ENCODE results near the gene KLRC1.
"Not testable (repeated sequence)": the region's sequence is repeated elsewhere in the genome, so short reads cannot be mapped to it uniquely, and the experiment has no call there.

The KLRC1 gene

DNA sequence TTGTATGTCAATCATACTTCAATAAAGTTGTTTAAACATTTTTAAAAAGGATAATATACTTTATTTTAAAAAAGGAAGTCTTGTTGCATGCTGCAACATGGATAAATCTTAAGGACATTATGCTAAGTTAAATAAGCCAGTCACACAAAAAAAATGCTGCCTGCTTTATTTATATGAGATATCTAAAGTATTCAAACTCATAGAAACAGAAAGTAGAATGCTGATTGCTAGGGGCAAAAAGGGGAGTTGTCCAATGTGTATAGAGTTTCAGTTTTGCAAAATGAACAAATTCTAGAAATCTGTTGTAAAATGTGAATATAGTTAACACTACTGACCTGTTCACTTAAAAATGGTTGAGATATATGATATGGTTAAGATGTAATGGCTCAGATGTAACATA lies 52.3 kb downstream of the KLRC1 start:
- H3K4me3 ChIP-seq (ENCODE audit: low read depth, low read length): no peak overlapping the region
- no peak for DNase-seq (ENCODE audit: low read depth)
- TF ChIP-seq, protein P1, sequence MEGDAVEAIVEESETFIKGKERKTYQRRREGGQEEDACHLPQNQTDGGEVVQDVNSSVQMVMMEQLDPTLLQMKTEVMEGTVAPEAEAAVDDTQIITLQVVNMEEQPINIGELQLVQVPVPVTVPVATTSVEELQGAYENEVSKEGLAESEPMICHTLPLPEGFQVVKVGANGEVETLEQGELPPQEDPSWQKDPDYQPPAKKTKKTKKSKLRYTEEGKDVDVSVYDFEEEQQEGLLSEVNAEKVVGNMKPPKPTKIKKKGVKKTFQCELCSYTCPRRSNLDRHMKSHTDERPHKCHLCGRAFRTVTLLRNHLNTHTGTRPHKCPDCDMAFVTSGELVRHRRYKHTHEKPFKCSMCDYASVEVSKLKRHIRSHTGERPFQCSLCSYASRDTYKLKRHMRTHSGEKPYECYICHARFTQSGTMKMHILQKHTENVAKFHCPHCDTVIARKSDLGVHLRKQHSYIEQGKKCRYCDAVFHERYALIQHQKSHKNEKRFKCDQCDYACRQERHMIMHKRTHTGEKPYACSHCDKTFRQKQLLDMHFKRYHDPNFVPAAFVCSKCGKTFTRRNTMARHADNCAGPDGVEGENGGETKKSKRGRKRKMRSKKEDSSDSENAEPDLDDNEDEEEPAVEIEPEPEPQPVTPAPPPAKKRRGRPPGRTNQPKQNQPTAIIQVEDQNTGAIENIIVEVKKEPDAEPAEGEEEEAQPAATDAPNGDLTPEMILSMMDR (conservative IDR thresholded peaks at IDR 0.05; ENCODE audit: low read depth, low read length): no peak

DNA sequence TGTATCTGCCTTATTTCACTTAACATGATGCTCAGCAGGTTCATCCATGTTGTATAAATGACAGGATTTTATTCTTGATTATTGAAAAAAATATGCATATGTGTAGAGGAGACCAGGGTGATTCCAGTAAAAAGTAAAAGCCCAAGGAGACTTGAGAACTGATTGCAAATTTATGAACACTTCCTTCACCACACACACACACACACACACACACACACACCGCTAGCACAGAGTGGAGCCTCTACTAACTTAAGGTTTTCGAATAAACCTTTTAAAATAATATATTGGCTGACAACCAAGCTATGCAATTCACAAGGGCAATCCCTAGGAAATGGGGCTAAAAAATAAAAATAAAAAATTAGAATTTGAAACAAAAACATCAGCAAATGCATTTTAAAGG lies 55.0 kb downstream of the KLRC1 start:
- no peak overlapping the region for H3K4me3 ChIP-seq (ENCODE audit: low read depth, low read length)
- TF ChIP-seq, protein P1 (conservative IDR thresholded peaks at IDR 0.05; ENCODE audit: low read depth, low read length): no peak
- no peak for DNase-seq (ENCODE audit: low read depth)

DNA sequence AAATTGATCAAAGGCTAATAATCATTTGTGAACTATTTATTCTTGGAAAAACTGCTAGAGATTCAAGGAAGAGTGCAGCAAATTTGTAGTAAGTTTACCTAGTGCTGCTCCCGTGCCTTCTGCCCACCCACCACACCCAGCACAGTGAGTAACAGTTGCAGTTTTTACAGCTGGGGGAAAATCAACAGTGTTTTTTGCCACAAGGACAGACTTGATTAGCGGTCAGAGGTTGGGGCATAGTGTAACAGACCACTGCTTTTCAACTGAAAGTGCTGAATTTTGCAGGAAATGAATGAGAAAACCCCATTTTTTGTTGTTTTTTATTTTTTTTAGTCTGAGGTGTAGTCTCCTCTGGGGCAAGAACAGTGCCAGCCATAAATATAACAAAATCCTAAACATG lies 55.9 kb downstream of the KLRC1 start:
- TF ChIP-seq, protein P1 (conservative IDR thresholded peaks at IDR 0.05; ENCODE audit: low read depth, low read length): no peak
- no peak for DNase-seq (ENCODE audit: low read depth)
- H3K4me3 ChIP-seq (ENCODE audit: low read depth, low read length): no peak overlapping the region

DNA sequence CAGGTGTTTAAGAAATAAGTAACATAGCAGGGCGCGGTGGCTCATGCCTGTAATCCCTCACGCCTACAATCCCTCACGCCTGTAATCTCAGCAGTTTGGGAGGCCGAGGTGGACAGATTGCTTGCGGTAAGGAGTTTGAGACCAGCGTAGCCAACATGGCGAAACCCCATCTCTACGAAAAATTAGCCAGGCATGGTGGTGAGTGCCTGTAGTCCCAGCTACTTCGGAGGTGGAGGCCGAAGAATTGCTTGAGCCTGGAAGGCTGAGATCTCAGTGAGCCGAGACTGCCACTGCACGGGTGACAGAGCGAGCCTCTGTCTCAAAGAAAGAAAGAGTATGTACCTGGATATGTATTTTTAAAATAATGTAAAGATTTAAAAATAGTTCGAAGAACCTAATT lies 57.0 kb downstream of the KLRC1 start:
- H3K4me3 ChIP-seq (ENCODE audit: low read depth, low read length): not testable (repeated sequence)

More for the DNA sequence above, 57.0 kb downstream of the KLRC1 start:
- not testable (repeated sequence) for DNase-seq (ENCODE audit: low read depth)
